Pons (tissue), 1 donor: ENCODE measurements around the gene MAN2C1.
A peak's percentile ranks its signal among the peaks of the same experiment; 100 is the strongest.
"Not testable (repeated sequence)": the region's sequence is repeated elsewhere in the genome, so short reads cannot be mapped to it uniquely, and the experiment has no call there.

Source experiments
- DNase-seq: peaks from one replicate; pipeline ENCODE4 v3.0.0-alpha.2; 2016; ENCODE audit warnings: low spot score

MAN2C1 gene

DNA sequence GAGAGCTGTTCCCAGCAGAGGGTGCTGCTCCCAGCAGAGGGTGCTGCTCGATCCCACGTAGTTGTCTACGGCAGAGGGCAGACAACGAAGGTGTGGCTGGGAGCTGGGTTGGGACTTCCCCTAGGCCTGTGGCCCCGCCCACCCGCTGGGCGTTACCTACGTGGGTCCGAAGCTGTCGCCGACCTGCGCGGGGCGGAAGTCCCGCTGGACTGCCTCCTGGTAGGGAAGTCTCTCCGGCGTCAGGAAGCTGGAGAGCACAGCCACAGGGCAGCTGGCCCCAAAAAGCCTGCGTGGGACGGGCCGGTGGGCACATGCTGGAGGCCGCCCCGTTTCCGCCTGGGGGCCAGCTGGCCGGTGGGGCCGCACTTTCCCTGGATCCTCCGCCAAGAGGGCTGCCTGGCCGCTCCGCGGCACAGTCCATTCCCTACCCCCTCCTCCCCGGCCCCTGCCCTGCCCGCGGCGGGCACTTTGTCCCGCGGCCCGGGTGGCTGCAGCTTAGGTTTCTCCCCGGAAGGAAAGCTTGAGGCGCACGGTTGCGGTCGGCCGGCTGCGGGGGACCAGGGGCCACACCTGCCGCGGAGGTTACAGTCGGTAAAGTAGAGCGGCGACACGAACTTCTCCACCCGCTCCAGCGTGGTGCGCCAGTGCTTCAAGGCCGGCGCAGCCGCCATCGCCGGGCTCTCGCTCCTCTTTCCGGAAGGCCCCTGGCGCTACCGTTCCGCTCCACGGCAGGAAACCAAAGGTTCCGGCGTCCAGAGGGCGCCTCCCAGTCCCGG lies at the start of gene MAN2C1:
Gene MAN2C1 (minus strand): TSS at position 695 of the 776 bp plus-strand sequence. CDS start 24 bp downstream, at position 671.
- DNase-seq, result peak; percentile 94

DNA sequence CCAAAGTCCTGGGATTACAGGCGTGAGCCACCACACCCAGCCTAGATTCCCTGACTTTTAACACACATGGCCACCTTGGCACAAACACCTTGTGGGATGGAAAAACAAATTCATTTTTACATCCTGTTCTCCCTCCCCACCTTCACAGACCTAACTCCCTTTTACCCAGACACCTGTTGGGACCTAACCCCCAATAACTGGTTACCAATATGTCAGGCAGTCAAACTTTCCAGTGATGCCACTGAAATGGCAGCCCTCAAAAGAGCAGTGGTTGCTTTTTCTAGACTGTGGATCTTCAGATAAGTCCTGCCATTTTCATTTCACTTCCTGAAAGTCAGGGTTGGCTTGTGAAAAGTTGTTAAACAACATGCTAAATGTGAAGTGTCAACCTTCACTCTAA lies 48.2 kb upstream of the MAN2C1 start:
- DNase-seq, result no peak

DNA sequence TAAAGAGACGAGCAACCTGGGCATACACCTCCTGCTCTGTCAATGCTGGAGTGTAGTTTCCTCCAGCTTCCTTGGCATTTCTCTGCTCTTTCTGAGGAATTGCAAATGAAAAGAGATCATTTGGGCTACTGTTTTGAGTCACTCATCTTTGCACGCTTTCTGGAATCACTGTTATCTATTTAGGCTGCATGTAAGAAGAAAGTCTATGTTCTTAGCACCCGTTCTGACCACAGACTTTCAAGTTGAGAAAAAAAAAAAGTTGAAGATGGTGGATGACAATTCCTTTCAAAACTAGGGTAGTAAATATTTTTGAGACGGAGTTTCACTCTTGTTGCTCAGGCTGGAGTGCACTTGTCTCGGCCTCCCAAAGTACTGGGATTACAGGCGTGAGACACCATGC lies 41.8 kb upstream of the MAN2C1 start:
- no peak for DNase-seq

DNA sequence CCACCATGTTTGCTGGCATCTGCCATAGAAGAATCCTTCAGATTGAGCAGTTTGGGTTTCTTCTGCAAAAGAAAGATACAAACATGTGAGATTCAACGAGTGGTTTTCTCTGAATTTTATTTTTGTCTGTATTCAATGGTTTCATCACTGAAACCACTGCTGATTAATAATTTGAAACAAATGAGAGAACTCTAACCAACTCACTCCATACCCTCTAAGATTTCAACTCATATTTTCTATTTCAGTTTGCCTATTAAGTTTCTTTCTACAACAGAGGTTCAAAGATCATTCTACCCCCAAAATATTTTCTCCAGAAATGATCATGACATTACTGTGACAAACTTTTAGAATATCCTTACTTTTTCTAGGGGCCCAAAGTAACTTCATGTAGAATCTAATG lies 38.7 kb upstream of the MAN2C1 start:
- DNase-seq, result no peak

DNA sequence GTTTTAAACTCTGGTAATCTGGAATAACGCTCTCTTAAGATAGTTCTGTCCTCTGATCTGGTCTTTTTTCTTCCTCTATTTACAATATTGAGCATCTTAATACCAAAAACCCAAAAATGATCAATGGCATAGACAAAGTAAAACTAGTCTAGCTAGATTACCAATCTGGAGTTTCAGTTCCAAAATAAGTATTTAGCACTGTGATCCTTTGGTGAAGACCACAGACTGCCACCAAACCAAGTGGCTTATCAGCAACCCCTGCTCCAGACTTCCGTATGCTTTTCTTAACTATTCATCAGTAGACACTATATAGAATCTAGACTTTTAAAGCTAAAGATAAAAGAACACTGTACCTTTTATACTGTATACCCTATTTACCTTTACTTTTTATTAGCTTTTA lies 35.5 kb upstream of the MAN2C1 start:
- no peak for DNase-seq

DNA sequence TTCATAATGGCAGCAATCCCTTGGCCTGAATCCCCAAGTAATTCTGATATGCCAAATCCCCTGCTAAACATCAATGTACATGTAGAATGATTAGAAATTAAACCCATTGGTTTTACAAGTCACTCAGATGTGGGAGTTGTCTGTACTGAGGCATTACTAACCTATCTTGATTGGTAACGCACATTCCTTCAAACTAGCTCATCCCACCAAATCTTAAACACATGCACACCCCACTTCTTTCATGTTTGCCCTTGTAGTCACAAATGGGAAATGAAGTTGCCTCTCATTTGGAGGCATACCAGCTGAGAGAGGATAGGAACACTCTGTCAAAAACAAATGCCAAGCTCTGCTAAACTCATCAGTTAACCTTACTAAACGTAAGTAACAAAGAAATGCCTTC lies 29.1 kb upstream of the MAN2C1 start:
- DNase-seq, result no peak

DNA sequence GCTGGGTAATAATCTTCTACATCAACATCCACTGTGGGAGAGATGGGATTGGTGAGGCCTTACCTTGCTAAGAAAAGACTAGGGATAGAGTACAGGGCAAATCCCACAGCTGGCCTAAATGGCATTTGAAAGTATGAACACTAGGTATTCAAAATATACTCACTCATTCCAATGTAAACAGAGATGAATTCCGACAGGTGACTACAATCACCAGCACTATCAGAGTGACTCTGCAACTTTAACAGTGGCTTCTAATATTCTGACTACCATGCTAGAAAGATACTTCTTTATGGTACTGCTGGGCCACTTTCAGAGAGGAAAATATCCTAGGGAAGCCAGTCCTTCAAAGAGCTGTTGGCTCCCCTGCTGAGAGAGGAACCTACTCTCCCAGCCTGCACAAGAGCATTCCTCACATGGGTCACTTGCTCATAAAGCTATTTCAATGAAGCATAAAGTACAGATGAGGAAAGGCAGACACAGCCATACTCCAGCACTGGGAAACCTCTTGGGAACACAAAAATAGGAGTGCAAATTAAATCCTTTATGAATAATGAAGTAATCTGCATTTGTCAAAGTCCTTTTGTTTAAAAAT lies 21.5 kb upstream of the MAN2C1 start:
- DNase-seq, result no peak

DNA sequence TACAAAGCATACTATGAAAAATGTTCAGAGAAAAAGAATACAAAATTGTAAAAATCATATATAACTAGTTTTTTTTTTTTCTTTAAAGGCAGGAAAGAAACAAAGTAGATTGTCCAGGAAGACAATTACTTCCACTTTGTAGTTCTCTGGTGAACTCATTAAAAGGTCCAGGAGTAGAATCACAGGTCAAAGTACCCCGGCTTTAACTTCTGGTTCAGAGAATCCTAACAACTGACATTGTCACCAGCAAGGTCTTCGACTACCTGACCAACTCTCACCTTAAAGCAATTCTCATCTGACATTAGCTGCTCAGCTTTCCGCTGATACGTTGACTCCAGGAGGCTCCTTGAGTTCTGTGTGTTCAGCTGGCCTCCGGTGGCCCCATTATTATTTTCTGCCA lies 15.6 kb upstream of the MAN2C1 start:
- DNase-seq, result not testable (repeated sequence)

DNA sequence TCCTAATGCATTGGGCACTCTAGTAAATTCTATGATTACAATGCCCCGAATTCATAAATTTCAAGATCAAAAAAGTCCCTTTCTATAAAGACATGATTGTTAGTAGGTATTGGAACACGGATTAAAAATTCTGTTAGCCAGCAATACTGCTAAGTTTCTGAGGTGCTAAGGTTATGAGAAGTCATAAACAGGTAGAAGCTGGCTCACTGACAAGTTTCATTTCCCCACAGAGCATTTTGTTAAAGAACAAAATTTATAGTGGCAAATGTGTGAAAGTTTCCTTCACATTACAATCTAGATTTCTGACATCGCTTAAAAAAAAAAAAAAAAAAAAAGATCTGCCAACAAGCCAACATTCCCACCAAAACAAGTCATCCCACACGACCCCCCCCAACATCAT lies 12.4 kb upstream of the MAN2C1 start:
- no peak for DNase-seq

DNA sequence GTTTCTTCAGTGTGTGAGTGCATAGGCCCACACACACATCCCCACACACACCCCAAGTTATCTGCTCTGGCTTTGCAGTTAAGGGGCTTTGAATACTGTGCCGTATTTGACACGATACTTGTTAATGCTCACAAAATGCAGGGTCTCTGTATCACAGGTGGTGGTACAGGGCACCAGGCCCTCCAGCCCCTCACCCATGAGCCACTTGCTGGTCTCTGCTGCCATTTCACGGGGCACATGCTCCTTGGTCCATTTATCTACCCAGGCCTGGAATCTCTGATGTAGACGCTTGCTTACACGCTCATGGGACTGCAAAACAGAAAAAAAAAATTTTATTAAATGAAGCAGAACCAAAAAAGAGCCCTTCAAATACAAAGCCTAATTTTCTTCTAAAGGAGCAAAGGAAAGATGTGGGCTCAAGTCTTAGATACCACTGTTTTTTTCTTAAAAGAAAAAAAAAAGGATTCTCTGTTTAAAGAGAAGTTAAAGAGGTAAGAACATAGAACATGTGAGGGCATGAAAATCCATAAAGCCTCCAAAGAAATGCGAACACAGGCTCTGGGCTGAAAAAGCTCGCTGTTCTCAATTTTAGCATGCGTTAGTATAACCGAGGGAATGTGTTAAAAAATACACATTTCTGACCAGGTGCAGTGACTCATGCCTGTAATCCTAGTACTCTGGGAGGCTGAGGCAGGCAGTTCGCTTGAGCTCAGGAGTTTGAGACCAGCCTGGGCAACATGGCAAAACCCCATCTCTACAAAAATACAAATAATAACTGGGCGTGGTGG lies 3.7 kb upstream of the MAN2C1 start:
- DNase-seq, result no peak

DNA sequence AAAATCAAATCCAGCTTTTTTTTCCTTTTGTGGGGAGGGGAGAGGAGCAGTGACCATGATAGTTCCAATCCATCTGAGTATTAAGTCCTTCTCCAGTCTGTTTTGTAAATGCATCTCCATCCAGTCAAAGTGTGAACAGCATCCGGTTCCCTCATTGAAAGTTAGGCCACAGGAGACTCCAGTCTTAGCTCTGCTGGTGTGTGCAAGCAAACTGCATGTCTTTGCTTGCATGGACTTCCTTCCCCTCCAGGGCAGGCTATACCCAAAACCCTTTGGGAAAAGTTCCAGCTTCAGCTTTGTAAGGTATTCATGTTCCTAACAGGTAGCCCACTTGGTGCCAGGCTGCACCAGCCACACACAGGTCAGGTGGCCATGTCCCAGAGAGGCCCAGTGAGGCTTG lies 3.1 kb upstream of the MAN2C1 start:
- DNase-seq, result no peak

DNA sequence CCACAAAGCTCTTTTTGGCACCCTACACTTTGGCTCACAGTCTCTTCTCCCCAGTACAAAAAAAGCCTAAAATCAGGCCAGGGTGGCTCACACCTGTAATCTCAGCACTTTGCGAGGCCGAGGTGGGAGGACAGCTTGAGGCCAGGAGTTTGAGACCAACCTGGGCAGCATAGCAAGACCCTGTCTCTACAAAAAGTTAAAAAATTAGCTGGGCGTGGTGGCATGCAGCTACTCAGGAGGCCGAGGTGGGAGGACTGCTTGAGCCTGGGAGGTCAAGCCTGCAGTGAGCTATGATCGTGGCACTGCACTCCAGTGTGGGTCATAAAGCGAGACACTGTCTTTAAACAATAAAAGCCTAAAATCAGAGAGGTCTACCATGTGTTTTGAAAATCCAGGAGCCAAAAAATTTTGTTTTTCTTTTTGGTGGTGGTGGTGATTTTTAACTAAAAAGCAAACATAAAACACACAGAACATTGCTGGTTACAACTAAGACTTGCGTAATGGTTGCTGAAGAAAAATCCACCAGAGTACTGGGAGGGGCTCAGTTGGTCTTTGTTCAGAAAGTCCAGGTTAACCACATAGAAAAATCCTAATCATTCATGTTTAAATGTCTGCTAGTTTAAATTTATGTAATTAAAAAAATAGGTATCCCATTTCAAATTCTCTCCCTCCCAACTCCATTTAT lies 1.6 kb upstream of the MAN2C1 start:
- no peak for DNase-seq

DNA sequence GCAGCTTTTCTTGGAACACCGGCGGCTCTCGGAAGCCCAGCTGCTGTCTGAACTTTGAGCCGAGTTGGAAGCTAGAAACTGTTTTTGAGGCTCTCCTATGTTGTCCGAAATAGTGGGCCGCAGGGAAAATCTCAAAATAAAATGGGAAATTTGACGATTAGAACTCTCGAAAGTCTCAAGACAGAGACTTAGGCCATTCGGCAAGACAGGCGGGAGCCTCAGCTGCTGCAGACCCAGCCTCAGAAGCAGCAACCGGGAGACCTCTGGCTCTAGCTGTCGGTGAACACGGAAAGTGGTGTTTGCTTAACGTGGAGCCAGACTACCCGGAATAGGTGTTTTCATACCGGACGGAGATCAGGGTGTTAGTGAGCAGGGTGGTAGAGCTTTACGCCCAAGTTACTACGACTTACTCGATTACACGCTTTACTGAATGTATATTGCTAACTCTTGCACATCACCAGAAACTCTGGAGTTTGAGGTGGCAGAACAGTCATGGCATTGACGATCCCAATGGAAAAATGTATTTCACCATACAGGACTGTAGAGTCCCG lies 357 bp upstream of the MAN2C1 start:
- no peak for DNase-seq

DNA sequence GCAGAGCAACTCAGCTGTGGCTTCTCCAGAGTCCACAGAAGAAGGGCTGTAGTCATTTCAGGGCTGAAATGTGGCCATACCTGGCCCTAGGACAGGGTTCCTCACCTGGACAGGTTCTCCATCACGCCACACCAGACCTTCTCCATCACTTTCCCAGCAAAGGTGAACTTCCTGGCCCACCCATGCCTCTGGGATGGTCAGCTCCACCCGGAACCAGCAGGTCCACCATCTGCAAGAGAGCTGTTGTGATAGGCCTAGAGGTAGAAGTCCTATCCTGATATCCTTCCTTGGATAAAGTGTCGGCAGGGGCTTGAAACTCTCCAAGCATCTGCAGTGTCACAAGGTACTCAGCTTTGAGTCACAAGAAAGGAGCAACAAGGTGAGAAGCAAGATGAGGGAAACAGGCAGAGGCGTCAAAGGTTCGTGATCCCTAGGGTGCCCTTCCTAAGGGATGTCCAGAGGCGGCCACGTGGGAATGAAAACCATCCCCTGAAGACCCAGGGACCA lies 948 bp downstream of the MAN2C1 start:
- DNase-seq, result no peak

DNA sequence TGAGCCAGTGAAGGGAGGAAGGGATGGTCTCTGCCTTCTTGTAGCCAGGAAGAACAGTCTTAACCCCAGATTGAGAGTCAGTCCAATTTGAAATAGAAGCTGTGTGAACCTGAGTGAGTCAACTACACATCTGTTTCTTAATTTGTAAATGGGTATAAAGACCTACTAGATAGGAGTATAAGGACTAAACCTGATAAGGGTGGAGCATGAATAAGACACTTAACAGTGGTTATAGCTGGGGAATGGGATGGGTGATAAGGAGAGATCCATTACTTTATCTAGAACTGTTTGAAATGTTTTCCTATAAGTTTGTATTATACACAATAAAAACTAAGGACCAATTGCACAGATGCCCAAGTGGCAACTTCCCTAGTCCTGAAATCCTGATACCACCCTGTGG lies 1.4 kb downstream of the MAN2C1 start:
- no peak for DNase-seq

DNA sequence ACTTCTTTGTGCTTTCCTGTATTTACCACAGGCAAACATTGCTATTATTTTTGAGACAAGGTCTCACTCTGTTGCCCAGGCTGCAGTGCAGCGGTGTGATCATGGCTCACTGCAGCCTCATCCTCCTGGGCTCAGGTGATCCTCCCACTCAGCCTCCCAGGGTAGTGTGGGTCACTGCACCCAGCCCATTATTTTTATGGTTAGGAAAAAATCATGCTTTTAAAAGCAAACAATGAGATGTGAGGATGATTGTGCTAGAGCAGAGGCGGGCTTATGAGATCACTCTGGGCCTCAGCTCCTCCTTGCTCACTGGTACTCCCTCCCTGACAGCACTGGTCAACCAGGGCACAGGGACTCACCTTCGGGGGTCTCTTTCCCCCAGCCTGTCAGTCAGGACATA lies 2.2 kb downstream of the MAN2C1 start:
- DNase-seq, result no peak

DNA sequence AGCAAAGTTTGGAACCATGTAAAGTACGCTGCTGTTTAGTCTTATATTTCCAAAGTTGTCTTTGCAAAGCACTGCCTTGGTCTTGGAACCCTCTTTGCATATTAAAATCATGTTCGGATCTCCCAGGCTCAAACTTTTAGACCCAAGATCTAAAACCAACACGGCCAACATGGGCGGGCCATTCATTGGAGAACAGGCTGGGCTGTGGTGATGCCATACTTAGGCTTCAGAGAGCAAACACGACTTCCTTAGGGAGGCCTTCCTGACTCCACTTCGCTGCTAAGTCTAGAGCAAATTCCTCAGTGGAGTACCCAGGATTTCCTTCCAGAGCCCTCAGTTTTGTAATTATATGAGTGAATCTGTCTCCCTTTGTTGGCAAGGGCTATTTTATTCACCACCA lies 3.5 kb downstream of the MAN2C1 start:
- DNase-seq, result no peak

DNA sequence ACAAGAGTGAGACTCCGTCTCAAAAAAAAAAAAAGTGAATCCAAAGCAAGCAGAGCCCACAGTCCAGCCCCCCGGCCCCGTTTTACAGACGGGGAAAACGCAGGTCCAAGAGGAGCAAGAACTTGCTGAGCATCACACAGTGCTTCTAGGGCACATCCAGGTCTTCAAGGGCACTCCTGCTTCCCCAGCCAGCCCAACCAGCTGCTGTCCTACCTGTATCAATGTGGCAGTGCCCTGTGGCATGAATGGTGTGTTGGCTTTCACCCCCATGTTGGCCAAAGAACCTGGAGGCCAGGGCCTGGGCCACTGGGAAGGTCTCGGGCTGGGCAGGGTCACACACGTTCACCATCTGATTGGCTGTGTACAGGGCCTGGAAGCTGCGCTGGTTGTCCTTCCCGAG lies 4.6 kb downstream of the MAN2C1 start:
- no peak for DNase-seq

DNA sequence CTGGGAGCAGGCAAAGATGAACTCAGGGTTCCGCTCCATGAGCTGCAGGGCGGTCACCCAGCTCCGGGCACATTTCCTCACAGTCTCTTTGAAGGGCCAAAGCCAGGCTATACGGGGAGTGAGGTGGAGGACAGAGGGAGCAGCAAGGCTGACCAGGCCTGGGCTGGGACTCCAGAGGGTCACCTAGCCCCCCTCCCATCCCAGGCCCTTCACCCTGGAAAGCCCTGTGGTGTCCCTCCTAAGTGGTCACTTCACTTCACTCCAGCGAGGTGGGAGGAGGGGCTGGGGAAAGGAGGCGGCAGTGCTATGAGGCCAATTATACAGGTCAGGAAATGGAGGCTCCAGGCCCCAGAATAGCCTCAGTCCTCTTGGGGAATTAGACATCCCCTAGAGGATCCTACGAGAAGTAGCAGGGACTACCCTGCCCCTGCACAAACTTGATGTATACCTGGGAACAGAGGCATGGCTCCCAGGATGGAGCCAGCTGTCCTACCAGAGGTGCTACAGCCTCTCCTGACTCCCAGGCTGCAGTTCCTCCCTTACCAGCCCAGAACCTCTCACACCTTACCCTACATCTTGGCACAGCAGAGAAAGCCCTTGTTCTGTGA lies 5.7 kb downstream of the MAN2C1 start:
- DNase-seq, result no peak

DNA sequence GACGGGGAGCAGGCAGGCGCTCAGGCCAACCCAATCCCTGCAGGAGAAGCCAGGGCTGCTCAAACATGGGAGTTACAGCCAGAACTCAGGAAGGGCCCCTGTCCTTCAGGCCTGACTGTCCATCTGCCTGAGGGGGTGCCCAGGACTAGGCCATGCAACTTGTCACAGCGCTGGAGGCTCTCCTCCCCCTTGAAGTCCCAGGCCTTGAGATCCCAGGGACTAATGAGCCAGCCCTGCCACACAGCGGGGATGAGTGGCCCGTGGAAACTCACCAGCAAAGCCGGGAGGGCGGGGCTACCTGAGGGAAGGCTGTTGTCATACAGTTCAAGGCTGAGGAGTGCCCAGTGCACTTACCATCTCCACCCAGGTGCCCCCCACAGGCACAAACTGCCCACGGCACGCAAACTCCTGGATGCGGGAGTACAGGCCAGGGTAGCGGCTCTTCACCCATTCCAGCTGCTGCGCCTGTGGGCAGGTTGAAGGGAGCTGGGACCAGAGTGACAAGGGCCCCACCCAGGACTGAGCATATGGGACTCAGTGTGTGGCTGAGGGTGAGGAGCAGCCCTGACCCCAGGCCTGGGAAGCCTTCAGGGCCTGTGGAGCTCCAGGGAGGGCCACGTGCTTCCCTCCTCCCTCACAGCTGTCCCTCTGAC lies 6.3 kb downstream of the MAN2C1 start:
- DNase-seq, result no peak

DNA sequence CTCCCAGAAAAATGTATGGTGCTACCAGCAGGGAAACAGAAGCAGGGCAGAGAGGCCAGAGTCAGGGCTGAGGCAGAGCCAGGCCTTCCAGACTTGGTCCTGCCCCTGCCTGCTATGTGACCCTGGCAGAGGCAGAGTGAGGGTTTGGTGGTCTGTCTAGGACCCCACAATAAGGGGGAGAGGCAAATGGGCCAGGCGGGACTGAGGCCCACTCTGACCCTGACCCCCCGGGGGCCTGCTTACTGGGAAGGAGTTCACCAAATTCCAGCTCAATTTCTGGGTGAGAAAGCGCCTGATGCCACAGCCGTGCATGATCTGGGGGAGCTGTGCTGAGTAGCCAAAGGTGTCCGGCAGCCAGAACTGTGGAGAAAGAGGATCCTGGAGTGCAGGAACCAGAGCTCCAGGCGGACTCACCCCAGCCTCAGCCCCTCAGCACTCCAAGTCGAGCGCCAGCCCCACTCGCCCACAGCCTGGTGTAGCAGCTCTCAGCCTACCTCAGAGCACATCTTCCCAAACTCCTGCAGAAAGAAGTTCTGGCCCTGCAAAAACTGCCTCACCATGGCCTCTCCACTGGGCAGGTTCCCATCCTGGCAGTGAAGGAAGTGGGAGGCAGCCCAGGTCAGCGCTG lies 6.9 kb downstream of the MAN2C1 start:
- DNase-seq, result no peak
